ENCODE measurements around the gene DNM2. TPM values are rescaled to one million over a fixed set of nuclear protein-coding genes. Genes with fewer than 3 reads are reported as not detected.

DNM2 gene
- total and polyA plus RNA-seq, 2 of the 13 experiments (the other 11 are each of a cell fraction or from before 2014, with no cell fraction given) = 41.7 to 59.8 TPM

GRCh38 chr19:10769533-10770491 is 51.9 kb downstream of the DNM2 start (continued):
- TF ChIP-seq PAXIP1 (CRISPR knock-in tag; conservative IDR thresholded peaks at IDR 0.05) (peak; percentile 52), U2AF2 (IDR thresholded peaks at IDR 0.05; ENCODE audit: low read depth, low read length) (no peak), JUN (CRISPR knock-in tag; IDR thresholded peaks at IDR 0.05) (no peak), ZNF790 (CRISPR knock-in tag; IDR thresholded peaks at IDR 0.05; ENCODE audit: borderline replicate concordance) (no peak), HHEX (CRISPR knock-in tag; IDR thresholded peaks at IDR 0.05) (no peak), SIN3B (IDR thresholded peaks at IDR 0.05; ENCODE audit: low read length) (no peak), ZFX (CRISPR knock-in tag; IDR thresholded peaks at IDR 0.05; ENCODE audit: low read depth) (no peak; the same call in 1 of the 2 replicates), FOXJ3 (CRISPR knock-in tag; IDR thresholded peaks at IDR 0.05; ENCODE audit: borderline replicate concordance) (no peak), ZBTB37 (CRISPR knock-in tag; IDR thresholded peaks at IDR 0.05) (no peak), FOSL1 (CRISPR knock-in tag; IDR thresholded peaks at IDR 0.05; ENCODE audit: borderline replicate concordance) (no peak), ZNF12 (CRISPR knock-in tag; IDR thresholded peaks at IDR 0.05) (no peak), ELF1 (CRISPR knock-in tag; IDR thresholded peaks at IDR 0.05) (no peak), CBFB (CRISPR knock-in tag; IDR thresholded peaks at IDR 0.05) (no peak), TBL1XR1 (IDR thresholded peaks at IDR 0.05; ENCODE audit: borderline replicate concordance, low read length, partially characterized antibody) (no peak), ZBTB25 (CRISPR knock-in tag; IDR thresholded peaks at IDR 0.05) (no peak), MZF1 (CRISPR knock-in tag; IDR thresholded peaks at IDR 0.05; ENCODE audit: borderline replicate concordance) (no peak), SPEN (CRISPR knock-in tag; IDR thresholded peaks at IDR 0.05; ENCODE audit: low read depth) (no peak)
- TF ChIP-seq, protein P1, sequence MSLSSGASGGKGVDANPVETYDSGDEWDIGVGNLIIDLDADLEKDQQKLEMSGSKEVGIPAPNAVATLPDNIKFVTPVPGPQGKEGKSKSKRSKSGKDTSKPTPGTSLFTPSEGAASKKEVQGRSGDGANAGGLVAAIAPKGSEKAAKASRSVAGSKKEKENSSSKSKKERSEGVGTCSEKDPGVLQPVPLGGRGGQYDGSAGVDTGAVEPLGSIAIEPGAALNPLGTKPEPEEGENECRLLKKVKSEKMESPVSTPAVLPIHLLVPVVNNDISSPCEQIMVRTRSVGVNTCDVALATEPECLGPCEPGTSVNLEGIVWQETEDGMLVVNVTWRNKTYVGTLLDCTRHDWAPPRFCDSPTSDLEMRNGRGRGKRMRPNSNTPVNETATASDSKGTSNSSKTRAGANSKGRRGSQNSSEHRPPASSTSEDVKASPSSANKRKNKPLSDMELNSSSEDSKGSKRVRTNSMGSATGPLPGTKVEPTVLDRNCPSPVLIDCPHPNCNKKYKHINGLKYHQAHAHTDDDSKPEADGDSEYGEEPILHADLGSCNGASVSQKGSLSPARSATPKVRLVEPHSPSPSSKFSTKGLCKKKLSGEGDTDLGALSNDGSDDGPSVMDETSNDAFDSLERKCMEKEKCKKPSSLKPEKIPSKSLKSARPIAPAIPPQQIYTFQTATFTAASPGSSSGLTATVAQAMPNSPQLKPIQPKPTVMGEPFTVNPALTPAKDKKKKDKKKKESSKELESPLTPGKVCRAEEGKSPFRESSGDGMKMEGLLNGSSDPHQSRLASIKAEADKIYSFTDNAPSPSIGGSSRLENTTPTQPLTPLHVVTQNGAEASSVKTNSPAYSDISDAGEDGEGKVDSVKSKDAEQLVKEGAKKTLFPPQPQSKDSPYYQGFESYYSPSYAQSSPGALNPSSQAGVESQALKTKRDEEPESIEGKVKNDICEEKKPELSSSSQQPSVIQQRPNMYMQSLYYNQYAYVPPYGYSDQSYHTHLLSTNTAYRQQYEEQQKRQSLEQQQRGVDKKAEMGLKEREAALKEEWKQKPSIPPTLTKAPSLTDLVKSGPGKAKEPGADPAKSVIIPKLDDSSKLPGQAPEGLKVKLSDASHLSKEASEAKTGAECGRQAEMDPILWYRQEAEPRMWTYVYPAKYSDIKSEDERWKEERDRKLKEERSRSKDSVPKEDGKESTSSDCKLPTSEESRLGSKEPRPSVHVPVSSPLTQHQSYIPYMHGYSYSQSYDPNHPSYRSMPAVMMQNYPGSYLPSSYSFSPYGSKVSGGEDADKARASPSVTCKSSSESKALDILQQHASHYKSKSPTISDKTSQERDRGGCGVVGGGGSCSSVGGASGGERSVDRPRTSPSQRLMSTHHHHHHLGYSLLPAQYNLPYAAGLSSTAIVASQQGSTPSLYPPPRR (CRISPR knock-in tag; IDR thresholded peaks at IDR 0.05; ENCODE audit: borderline replicate concordance) = no peak

Data from HepG2 (cell line).